Ovary (tissue), 3 donors: Measurements from ENCODE around the gene TMA7B.

Experiments used
- EP300 ChIP-seq: sonication (generic); formaldehyde crosslinking; IDR thresholded peaks from one replicate; pipeline ENCODE4 v1.6.1; 2017; ENCODE audit warnings: antibody characterized with exemption
- TF ChIP-seq, protein P1 (sequence below), 3 donors: fragments of 450-650 bp in 2 of 3; fragments of 200-600 bp in 1 of 3; IDR thresholded peaks; one replicate each; pipeline versions ENCODE4 v1.5.1 to v1.8.0; 2016 to 2022; ENCODE audit warnings: antibody characterized with exemption in 3 of 3, mild to moderate bottlenecking in 1 of 3
- donor health status: DM: no; HTN: no; CAD: no.

GRCh38 chr22:39917776-39918495 lies 42.3 kb upstream of the TMA7B start:
- TF ChIP-seq, protein P1, sequence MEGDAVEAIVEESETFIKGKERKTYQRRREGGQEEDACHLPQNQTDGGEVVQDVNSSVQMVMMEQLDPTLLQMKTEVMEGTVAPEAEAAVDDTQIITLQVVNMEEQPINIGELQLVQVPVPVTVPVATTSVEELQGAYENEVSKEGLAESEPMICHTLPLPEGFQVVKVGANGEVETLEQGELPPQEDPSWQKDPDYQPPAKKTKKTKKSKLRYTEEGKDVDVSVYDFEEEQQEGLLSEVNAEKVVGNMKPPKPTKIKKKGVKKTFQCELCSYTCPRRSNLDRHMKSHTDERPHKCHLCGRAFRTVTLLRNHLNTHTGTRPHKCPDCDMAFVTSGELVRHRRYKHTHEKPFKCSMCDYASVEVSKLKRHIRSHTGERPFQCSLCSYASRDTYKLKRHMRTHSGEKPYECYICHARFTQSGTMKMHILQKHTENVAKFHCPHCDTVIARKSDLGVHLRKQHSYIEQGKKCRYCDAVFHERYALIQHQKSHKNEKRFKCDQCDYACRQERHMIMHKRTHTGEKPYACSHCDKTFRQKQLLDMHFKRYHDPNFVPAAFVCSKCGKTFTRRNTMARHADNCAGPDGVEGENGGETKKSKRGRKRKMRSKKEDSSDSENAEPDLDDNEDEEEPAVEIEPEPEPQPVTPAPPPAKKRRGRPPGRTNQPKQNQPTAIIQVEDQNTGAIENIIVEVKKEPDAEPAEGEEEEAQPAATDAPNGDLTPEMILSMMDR (IDR thresholded peaks at IDR 0.05), result no peak
- TF ChIP-seq EP300, result no peak
